ENCODE measurements around the gene SCN5A.

DNA sequence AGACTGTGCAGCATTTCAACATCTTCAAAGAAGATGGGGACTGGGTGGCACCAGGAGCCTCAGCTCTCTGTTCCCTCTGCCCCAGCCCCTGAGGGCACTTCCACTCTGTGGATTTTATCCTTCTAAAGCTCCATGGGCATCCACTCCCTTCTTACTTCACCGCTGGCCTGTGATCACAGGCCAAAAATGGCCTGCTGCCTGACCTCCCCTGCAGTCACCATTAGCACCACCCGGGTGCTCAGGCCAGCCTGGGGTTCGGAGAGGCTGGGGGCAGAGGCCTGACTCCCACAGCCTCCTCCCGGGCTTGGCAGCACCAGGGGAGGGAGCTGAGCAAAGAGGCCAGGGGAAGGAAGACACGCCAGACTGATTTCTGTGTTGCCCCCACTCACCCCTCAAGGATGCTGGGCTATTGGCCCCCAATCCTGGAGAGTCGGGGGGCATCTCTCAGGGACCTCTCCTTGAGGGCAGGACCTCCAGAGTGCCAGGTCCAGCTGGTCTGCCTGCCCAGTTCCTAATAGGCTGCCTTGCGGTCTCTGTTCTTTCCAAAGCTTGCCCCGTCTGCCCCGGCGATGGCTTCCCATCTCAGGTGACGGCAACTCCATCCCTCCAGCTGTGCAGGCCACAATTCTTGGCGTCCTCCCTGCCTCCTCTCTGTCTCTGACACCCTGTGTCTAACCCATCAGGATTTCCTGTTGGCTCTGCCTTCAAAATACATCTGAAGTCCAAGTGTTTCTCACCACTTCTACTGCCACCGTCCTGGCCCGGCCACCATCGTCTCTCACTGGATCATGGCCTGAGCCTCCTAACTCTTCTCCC, 86.2 kb downstream of the SCN5A start:
- TF ChIP-seq ZNF263 (CRISPR knock-in tag; IDR thresholded peaks at IDR 0.05; ENCODE audit: low read depth): no peak
- TF ChIP-seq, protein P1, sequence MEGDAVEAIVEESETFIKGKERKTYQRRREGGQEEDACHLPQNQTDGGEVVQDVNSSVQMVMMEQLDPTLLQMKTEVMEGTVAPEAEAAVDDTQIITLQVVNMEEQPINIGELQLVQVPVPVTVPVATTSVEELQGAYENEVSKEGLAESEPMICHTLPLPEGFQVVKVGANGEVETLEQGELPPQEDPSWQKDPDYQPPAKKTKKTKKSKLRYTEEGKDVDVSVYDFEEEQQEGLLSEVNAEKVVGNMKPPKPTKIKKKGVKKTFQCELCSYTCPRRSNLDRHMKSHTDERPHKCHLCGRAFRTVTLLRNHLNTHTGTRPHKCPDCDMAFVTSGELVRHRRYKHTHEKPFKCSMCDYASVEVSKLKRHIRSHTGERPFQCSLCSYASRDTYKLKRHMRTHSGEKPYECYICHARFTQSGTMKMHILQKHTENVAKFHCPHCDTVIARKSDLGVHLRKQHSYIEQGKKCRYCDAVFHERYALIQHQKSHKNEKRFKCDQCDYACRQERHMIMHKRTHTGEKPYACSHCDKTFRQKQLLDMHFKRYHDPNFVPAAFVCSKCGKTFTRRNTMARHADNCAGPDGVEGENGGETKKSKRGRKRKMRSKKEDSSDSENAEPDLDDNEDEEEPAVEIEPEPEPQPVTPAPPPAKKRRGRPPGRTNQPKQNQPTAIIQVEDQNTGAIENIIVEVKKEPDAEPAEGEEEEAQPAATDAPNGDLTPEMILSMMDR (IDR thresholded peaks at IDR 0.05): no peak
- no peak for TF ChIP-seq ZNF232 (CRISPR knock-in tag; IDR thresholded peaks at IDR 0.05)
- TF ChIP-seq, protein P2, sequence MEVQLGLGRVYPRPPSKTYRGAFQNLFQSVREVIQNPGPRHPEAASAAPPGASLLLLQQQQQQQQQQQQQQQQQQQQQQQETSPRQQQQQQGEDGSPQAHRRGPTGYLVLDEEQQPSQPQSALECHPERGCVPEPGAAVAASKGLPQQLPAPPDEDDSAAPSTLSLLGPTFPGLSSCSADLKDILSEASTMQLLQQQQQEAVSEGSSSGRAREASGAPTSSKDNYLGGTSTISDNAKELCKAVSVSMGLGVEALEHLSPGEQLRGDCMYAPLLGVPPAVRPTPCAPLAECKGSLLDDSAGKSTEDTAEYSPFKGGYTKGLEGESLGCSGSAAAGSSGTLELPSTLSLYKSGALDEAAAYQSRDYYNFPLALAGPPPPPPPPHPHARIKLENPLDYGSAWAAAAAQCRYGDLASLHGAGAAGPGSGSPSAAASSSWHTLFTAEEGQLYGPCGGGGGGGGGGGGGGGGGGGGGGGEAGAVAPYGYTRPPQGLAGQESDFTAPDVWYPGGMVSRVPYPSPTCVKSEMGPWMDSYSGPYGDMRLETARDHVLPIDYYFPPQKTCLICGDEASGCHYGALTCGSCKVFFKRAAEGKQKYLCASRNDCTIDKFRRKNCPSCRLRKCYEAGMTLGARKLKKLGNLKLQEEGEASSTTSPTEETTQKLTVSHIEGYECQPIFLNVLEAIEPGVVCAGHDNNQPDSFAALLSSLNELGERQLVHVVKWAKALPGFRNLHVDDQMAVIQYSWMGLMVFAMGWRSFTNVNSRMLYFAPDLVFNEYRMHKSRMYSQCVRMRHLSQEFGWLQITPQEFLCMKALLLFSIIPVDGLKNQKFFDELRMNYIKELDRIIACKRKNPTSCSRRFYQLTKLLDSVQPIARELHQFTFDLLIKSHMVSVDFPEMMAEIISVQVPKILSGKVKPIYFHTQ (CRISPR knock-in tag; IDR thresholded peaks at IDR 0.05): no peak
- TF ChIP-seq ELF4 (CRISPR knock-in tag; IDR thresholded peaks at IDR 0.05; ENCODE audit: low read depth): no peak
- TF ChIP-seq, protein P3, sequence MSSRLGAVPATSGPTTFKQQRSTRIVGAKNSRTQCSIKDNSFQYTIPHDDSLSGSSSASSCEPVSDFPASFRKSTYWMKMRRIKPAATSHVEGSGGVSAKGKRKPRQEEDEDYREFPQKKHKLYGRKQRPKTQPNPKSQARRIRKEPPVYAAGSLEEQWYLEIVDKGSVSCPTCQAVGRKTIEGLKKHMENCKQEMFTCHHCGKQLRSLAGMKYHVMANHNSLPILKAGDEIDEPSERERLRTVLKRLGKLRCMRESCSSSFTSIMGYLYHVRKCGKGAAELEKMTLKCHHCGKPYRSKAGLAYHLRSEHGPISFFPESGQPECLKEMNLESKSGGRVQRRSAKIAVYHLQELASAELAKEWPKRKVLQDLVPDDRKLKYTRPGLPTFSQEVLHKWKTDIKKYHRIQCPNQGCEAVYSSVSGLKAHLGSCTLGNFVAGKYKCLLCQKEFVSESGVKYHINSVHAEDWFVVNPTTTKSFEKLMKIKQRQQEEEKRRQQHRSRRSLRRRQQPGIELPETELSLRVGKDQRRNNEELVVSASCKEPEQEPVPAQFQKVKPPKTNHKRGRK (CRISPR knock-in tag; IDR thresholded peaks at IDR 0.05; ENCODE audit: borderline replicate concordance): no peak
- TF ChIP-seq, protein P4, sequence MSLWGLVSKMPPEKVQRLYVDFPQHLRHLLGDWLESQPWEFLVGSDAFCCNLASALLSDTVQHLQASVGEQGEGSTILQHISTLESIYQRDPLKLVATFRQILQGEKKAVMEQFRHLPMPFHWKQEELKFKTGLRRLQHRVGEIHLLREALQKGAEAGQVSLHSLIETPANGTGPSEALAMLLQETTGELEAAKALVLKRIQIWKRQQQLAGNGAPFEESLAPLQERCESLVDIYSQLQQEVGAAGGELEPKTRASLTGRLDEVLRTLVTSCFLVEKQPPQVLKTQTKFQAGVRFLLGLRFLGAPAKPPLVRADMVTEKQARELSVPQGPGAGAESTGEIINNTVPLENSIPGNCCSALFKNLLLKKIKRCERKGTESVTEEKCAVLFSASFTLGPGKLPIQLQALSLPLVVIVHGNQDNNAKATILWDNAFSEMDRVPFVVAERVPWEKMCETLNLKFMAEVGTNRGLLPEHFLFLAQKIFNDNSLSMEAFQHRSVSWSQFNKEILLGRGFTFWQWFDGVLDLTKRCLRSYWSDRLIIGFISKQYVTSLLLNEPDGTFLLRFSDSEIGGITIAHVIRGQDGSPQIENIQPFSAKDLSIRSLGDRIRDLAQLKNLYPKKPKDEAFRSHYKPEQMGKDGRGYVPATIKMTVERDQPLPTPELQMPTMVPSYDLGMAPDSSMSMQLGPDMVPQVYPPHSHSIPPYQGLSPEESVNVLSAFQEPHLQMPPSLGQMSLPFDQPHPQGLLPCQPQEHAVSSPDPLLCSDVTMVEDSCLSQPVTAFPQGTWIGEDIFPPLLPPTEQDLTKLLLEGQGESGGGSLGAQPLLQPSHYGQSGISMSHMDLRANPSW (CRISPR knock-in tag; conservative IDR thresholded peaks at IDR 0.05; ENCODE audit: low read depth): no peak
- TF ChIP-seq, protein P5, sequence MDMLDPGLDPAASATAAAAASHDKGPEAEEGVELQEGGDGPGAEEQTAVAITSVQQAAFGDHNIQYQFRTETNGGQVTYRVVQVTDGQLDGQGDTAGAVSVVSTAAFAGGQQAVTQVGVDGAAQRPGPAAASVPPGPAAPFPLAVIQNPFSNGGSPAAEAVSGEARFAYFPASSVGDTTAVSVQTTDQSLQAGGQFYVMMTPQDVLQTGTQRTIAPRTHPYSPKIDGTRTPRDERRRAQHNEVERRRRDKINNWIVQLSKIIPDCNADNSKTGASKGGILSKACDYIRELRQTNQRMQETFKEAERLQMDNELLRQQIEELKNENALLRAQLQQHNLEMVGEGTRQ (CRISPR knock-in tag; IDR thresholded peaks at IDR 0.05): no peak
- TF ChIP-seq, protein P6, sequence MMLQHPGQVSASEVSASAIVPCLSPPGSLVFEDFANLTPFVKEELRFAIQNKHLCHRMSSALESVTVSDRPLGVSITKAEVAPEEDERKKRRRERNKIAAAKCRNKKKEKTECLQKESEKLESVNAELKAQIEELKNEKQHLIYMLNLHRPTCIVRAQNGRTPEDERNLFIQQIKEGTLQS (CRISPR knock-in tag; conservative IDR thresholded peaks at IDR 0.05): no peak
- no peak for TF ChIP-seq ETV6 (CRISPR knock-in tag; IDR thresholded peaks at IDR 0.05)
- no peak for TF ChIP-seq NR1H2 (CRISPR knock-in tag; IDR thresholded peaks at IDR 0.05)
- no peak for TF ChIP-seq SMAD3 (CRISPR knock-in tag; IDR thresholded peaks at IDR 0.05; ENCODE audit: borderline replicate concordance)

All from WTC11 (cell line).